ENCODE measurements around the gene PNPLA7. TPM values are rescaled to one million over a fixed set of nuclear protein-coding genes. Genes with fewer than 3 reads are reported as not detected.
"Not testable (repeated sequence)": the region's sequence is repeated elsewhere in the genome, so short reads cannot be mapped to it uniquely, and the experiment has no call there.

Gene PNPLA7
- total RNA-seq, 1 experiment from 2014 or later, result 3.9 TPM

GRCh38 chr9:137511758-137512463 is 38.3 kb downstream of the PNPLA7 start:
- no TSS peak for BruUV-seq (replicated peaks)
- DNase-seq (ENCODE audit: low read depth, low spot score) (no peak), ATAC-seq (no peak)
- in situ Hi-C loops (cut with HindIII; ENCODE audit: low pct_unique_long_range_greater_than_20kb, low sequenced_read_pairs) (no loop called here), intact Hi-C loops (cut with micrococcal nuclease; ENCODE audit: unreplicated experiment) (no loop called here)
- no peaks in the 10 kb centered on the region for H3K27me3 ChIP-seq (ENCODE audit: control insufficient read depth, insufficient read depth, low read length)
- CTCF ChIA-PET, result no interaction called here
- H3K36me3 ChIP-seq (ENCODE audit: control insufficient read depth, insufficient read depth, low read length), result no peaks in the 10 kb centered on the region
- POLR2A ChIA-PET, result no interaction called here
- H3K27ac ChIP-seq (ENCODE audit: low read length), result no peak overlapping the region
- H3K4me1 ChIP-seq (ENCODE audit: control insufficient read depth, insufficient read depth, low read length), result peaks cover 5% of the 10 kb centered on the region
- no peaks in the 10 kb centered on the region for H3K9me3 ChIP-seq (ENCODE audit: control insufficient read depth, insufficient read depth, low read depth, low read length)
- no peak for TF ChIP-seq POLR2AphosphoS5 (IDR thresholded peaks at IDR 0.05; ENCODE audit: low read depth, low read length)
- no peak for TF ChIP-seq TCF7L2 (IDR thresholded peaks at IDR 0.05; ENCODE audit: low read depth, low read length)
- no peak for TF ChIP-seq SIN3A (IDR thresholded peaks at IDR 0.05; ENCODE audit: borderline replicate concordance, insufficient read depth, low read depth, low read length)
- no peak for TF ChIP-seq REST (IDR thresholded peaks at IDR 0.05; ENCODE audit: insufficient read depth in 1 of 2, low read depth in 2 of 2, low read length in 1 of 2)
- no peak for TF ChIP-seq CTCF (IDR thresholded peaks at IDR 0.05)
- no peak overlapping the region for H3K4me3 ChIP-seq (ENCODE audit: low read depth in 2 of 2, low read length in 2 of 2)

- BruUV-seq (replicated peaks); POLR2A ChIA-PET; H3K27me3 ChIP-seq (ENCODE audit: control insufficient read depth, insufficient read depth, low read length); DNase-seq (ENCODE audit: low read depth, low spot score); in situ Hi-C loops (cut with HindIII; ENCODE audit: low pct_unique_long_range_greater_than_20kb, low sequenced_read_pairs); ATAC-seq; H3K4me3 ChIP-seq (ENCODE audit: low read depth in 2 of 2, low read length in 2 of 2); H3K9me3 ChIP-seq (ENCODE audit: control insufficient read depth, insufficient read depth, low read depth, low read length); CTCF ChIA-PET; H3K4me1 ChIP-seq (ENCODE audit: control insufficient read depth, insufficient read depth, low read length); intact Hi-C loops (cut with micrococcal nuclease; ENCODE audit: unreplicated experiment); H3K36me3 ChIP-seq (ENCODE audit: control insufficient read depth, insufficient read depth, low read length); H3K27ac ChIP-seq (ENCODE audit: low read length): not testable (repeated sequence)
Observed at GRCh38 chr9:137511126-137511525, 39.1 kb downstream of the PNPLA7 start.

- no peak for TF ChIP-seq CTCF (IDR thresholded peaks at IDR 0.05)
- TF ChIP-seq POLR2AphosphoS5 (IDR thresholded peaks at IDR 0.05; ENCODE audit: low read depth, low read length), result no peak
- no peak for TF ChIP-seq REST (IDR thresholded peaks at IDR 0.05; ENCODE audit: insufficient read depth in 1 of 2, low read depth in 2 of 2, low read length in 1 of 2)
- TF ChIP-seq TCF7L2 (IDR thresholded peaks at IDR 0.05; ENCODE audit: low read depth, low read length), result no peak
- TF ChIP-seq SIN3A (IDR thresholded peaks at IDR 0.05; ENCODE audit: borderline replicate concordance, insufficient read depth, low read depth, low read length), result no peak
- Histone ChIP-seq H3K27me3 (ENCODE audit: control insufficient read depth, insufficient read depth, low read length) (no peaks in the 10 kb centered on the region), H3K4me1 (ENCODE audit: control insufficient read depth, insufficient read depth, low read length) (peaks cover 5% of the 10 kb centered on the region), H3K9me3 (ENCODE audit: control insufficient read depth, insufficient read depth, low read depth, low read length) (no peaks in the 10 kb centered on the region), H3K27ac (ENCODE audit: low read length) (no peak overlapping the region), H3K36me3 (ENCODE audit: control insufficient read depth, insufficient read depth, low read length) (no peaks in the 10 kb centered on the region), H3K4me3 (ENCODE audit: low read depth in 2 of 2, low read length in 2 of 2) (no peak overlapping the region)
- no TSS peak for BruUV-seq (replicated peaks)
- intact Hi-C loops (cut with micrococcal nuclease; ENCODE audit: unreplicated experiment) (no loop called here), in situ Hi-C loops (cut with HindIII; ENCODE audit: low pct_unique_long_range_greater_than_20kb, low sequenced_read_pairs) (no loop called here)
- ChIA-PET POLR2A (no interaction called here), CTCF (interaction anchor here (0.6 kb wide), 1 partner anchor 17 kb away, joined by 3 read pairs; no protein-coding TSS in a partner anchor)
- ATAC-seq (no peak), DNase-seq (ENCODE audit: low read depth, low spot score) (no peak)
Observed at GRCh38 chr9:137509198-137509597, 41.0 kb downstream of the PNPLA7 start.

All from Panc1 (cell line).